GM21515 (cell line): ENCODE results near the gene ADARB2.

Source experiments
- ATAC-seq: cut with Tn5 transposase; IDR thresholded peaks from one replicate; pipeline ENCODE4 v1.9.1; 2021; ENCODE audit not compliant: unreplicated experiment

ADARB2 gene

DNA sequence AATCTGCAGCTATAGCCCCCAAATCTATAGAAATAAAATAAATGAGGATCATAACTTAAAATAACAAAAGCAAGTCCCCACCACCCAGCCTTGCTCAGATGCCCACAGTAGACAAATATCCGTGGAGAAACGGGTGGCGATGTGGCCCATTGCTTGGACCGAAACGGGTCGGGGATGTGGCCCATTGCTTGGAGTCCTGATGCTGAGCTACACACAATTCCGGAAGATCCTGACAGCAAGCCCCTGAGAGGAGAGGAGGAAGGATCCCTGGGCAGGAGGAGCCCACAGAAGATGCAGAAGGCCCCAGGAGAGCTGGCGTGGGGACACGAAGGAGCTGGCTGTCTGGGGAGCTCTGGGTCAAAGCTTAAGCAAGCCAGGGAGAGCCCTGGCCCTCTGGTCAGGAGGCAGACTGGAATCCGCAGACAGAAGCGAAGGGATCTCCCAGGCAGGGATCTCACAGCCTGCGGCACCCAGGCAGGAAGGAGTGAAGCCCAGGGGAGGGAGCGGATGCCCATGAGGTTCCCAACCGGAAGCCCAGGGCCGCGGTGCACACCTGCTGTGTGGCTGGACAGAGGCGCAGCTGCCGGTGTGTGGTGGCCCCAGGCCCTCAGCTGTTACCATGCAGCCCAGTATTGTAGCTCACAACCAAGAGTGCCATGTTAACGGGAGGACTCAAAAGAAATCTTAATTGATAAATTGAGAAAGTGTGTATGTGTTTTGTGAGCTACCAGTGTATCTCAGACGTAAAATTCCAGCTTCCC is 138.8 kb downstream of the ADARB2 start:
- no peak for ATAC-seq

DNA sequence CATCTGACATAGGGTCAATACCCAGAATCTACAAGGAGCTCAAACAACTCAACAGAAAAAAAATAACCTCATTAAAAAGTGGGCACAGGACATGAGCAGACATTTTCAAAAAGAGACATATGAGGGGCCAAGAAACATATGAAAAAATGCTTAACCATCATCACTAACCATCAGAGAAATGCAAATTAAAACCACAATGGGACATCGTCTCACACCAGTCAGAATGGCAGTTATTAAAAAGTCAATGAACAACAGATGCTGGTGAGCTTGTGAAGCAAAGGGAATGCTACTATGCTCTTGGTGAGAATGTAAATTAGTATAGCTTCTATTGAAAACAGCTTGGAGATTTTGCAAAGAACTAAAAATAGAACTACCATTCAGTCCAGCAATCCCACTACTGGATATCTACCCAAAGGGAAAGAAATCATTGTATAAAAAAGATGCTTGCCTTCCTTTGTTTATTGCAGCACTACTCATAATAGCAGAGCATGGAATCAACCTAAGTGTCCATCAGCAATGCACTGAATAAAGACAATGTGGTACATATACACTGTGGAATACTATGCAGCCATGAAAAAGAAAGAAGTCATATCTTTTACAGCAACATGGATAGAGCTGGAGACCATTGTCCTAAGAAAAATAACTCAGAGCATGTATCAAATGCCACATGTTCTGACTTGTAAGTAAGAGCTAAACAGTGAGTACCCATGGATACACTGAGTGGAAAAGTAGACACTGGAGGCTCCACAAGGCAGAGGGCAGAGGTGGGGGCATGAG is 139.8 kb downstream of the ADARB2 start:
- ATAC-seq, result no peak

DNA sequence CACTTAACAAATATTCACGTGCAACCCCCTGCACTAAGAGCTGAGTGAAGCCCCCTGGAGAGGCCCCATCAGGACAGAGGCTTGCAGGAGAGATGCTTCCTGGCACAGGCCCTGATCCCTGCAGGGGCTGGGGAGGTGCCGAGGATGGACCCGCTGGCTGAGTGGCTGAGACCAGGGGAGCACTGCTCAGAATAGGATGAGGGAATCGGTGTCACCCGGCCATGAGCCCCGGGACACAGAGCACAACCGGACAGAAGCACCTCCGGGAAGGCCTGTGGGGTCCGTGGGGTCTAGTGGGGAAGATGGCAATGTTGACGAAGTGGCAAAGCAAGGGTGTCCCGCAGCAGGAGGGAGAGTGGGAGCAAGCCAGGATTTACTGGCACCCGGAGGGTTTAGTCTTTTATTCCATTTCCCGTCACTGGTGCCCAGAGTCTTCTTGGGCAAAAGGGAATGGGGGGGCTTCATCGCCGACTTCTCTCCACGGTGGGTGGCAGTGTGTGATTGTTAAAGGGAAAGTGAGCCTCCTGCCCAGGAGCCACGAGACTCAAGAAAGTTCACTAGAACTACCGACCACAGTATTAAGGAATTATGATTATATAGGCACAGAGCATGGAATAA is 140.7 kb downstream of the ADARB2 start:
- no peak for ATAC-seq

DNA sequence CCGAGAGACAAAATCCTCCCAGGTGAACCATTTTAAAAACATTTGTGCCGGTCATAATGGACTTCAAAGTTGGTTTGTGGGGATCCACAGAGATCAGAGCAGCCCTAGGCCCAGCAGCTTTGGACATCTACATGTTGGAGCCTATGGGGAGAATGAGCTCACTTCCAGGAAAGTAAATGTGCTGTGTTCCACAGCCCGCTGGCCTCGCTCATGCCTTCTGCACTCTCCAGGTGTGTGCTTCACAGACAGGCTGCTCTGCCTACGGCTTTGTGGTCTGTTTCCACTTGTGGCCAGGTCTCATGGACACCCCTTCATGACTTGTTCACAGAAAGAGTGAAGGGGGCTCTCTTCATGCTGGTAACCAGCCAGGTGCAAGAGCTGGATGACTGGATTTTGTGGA is 141.6 kb downstream of the ADARB2 start:
- ATAC-seq, result no peak

DNA sequence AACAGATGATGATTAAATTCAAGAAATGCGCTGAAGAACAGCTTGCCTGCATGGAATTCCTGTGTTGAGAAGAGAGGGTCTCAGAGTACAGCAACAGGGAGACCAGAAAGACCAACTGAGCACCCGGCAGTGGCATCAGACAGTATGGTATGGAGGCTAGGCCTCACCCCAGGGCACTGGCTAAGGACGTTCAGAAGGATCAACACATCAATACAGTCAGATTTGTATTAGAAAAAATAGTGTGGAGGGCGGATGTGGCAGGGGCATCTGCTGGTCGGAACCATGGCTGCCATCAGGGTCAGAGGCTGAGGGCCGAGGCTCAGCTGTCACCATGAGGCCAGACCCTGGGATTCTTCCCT is 142.1 kb downstream of the ADARB2 start:
- ATAC-seq, result no peak

DNA sequence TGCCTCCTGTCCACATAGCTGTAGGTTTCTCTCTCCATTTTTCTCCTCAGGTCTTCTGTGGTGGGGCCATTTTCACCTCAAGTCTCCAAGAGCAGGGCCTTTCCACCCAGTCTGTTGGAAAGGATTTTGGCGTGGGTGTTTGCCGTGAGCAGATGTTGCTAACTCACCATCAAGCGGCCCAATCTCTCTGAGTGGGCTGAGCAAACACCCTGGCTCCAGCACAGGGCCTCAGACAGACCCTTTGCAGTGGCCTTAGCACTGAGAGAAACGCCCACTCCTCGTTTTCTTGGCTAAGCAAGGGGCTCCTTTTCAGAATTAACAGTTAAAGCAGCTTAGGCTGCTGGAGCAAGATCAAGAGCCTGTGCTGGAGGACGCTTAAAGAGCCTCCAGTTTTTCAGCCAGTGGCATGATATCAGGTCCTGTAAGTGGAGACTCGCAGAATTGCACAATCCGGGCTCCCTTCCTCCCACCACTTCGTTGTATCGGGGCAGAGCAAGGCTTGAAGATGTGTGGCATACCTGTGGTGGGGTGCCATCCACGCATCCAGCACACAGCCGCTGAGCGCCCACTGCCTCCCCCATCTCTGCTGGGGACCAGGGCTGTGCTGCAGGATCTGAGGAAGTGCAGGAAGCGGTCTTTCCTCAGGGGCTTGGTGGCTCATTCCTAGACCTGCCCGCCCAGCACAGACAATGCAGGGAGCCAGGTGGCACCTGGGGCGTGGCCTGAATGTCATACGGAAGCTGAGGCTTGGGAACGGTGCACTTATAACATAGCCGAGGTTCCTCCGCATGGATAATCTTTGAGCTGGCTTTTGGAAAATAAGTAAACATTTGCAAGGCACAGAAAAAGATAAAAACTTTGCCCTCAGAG is 142.7 kb downstream of the ADARB2 start:
- no peak for ATAC-seq

DNA sequence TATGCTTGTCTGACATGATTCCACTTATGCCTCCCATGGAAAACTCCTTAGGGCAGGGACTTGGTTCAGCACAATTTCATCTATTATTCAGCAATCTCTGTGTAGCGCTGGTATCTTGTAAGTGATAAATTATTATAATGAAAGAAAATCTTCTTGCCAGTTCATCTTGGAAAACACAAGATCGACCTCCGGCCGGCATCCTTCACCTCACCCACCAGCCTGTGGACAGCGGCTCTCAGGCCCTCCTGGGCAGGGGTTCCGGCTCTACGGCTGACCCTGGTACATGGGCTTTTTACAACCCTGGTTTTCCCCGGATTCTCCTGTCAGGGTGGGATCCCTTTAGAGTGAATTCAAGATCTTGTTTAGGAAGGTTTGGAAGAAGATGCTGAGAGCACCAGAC is 145.6 kb downstream of the ADARB2 start:
- no peak for ATAC-seq

DNA sequence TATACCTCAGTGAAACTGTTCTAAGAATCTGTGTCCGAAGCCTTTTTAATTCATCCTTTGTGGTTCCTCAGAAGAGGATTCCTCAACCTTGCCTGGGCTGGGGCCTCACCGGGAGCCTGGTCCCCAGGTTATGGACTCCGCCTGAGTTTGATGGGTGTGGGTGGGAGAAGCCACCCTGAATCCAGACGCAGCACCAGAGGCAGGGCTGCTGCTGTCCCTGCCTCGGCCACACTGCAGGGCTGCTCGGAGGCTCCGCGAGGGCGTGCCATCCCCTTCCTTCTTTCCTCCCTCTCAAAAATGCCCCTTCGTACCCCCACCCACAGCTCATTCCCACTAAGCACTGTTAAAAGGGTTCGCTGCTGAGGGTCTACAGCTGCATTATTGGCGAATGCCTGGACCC is 146.3 kb downstream of the ADARB2 start:
- ATAC-seq, result no peak

DNA sequence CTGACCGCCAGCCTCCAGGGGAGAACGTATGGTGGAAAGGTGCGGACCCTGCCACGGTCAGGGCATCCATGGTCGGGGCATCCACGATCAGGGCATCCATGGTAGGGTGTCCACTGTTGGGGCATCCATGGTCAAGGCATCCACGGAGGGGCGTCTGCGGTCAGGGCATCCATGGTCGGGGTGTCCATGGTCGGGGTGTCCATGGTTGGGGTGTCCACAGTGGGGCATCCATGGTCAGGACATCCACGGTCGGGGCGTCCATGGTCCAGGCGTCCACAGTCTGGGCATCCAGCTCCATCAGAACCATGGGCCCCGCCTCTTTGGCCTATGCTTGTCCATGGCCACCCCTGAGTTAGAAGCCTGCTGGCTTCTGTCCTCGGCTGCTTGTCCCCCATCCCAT is 148.1 kb downstream of the ADARB2 start:
- ATAC-seq, result no peak

DNA sequence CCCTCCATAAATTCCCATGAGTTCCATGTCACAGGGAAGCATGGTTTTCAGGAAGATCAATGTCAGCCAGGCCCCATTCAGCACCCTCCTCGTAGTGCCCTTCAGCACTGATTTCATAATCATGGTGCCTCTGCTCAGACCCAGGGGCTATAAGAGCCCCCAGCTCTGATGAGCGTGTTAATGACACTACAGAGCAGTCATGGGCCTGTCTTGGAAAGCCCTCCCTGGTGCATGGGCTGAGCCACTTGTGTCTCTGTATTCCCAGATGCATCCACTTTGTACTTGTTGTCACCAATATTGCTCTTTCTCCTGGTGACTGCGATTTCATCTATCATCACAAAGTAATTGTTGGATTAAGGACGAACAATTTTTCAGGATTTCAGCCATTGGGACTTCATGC is 154.6 kb downstream of the ADARB2 start:
- no peak for ATAC-seq

DNA sequence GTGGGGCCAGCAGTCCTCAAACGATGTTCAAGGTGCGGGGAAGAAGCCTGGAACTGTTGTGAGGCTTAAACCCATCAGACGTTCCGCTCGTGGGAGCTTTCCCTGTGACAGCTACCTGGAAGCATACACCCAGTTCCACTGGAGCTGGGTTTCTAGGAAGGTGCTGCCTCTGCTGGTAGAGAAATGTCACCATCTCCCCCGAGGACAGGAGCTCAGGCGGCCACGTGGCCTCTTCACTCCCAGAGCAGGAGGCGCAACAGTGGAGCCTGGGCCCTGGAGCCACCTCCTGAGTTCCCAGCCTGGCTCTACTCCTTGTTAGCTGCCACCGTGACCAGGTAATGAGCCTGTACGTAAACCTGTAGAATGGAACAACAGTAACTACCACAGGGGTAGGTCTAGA is 156.1 kb downstream of the ADARB2 start:
- ATAC-seq, result no peak

DNA sequence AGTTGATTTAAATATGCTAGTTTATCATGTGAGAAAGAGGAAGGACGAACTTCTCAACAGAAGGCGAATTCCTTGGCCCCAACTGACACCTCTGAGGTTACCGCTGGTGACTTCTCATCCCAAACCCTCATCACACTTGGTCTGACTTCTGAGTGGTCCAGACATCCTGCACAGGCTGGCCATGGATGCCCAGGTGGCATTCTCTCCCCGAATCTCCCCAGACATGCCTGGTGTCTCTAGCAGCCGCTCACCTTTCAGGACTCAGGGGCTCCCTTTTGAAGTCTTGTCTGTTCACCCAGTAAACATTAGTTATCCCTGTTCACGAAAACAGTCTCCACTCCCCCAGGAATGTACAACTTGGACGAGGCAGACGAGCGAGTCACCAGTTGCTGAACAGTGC is 157.7 kb downstream of the ADARB2 start:
- no peak for ATAC-seq

DNA sequence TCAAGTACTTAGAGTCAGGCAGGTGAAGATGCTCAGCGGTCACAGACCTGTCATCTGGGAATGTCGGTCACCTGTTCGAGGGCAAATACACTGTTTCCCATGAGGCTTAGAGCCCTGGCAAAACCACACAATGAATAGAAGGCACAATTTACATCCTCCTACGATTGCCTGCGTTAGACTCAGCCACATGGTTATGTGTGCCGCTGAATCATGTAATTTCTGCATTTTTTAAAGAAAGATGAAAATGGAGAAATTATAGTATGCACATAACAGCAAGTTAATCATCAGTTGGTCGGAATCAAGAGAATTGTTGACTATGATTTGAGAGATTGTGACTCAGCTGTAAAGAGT is 158.2 kb downstream of the ADARB2 start:
- no peak for ATAC-seq

DNA sequence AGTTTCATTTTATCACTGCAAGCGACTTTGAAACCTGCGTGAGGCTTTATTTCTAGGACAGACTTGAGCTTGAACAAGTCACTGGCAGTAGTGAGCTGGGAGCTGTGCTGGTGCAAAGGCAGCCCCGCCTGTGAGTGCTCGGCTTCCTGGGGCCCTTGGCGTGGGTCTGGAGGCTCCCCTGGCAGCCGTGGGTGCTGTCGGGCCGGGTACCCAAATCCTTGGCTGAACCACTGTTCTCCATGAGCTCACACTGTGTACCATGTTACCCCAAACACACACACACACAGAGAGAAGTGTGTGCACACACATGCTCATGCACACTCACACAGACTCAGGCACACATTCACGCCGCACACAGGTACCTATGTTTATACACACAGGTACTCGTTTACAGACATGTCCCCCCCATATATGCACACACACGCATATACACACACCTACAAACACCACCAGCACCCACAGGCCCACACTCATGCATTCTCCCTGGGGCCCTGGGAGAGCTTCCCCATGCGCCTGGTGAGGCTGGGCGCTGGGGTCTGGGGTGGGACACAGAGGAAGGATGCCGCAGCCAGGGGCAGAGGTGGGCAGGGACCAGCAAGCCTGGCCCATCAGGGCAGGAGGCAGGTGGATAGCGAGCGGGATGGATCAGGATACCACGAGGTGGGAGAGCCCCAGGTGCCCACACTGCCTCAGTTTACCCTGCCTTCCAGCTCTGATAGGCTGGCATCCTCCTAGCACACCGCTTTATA is 158.8 kb downstream of the ADARB2 start:
- ATAC-seq, result no peak

DNA sequence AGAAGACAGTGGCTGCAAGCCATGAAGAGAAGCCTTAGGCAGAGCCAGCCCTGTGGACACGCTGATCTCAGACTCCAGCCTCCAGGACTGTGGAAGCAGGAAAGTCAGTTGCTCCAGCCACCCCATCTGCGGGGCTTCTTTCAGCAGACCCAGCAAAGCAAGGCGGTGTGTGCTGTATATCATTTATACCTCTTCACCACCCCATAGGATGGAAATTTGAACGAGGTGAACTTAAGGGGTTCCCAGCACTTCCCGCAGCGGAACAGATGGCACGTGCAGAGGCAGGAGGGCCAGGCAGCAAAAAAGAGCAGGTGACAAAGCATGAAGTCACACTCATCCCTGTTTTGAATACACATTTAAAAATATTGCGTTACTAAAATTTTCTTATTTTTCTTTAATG is 159.4 kb downstream of the ADARB2 start:
- no peak for ATAC-seq

DNA sequence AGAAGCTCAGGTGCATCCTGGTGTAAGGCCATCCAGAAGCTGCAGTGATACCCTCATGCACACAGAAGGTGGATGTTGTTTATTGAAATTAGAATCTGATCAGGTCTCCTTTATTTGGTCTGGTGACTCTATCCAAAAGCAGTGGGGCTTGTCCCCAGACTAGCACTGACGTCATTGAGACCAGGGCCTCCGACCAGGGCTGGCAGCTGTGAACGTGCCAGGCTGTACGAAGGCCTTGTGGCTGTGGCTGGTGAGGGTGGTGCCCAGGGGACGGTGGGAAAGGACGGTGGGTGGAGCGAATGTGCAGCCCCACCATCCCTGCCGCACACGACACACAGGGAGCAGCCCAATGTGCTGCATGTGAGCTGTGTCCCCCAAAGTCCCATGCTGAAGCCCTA is 160.0 kb downstream of the ADARB2 start:
- ATAC-seq, result no peak

DNA sequence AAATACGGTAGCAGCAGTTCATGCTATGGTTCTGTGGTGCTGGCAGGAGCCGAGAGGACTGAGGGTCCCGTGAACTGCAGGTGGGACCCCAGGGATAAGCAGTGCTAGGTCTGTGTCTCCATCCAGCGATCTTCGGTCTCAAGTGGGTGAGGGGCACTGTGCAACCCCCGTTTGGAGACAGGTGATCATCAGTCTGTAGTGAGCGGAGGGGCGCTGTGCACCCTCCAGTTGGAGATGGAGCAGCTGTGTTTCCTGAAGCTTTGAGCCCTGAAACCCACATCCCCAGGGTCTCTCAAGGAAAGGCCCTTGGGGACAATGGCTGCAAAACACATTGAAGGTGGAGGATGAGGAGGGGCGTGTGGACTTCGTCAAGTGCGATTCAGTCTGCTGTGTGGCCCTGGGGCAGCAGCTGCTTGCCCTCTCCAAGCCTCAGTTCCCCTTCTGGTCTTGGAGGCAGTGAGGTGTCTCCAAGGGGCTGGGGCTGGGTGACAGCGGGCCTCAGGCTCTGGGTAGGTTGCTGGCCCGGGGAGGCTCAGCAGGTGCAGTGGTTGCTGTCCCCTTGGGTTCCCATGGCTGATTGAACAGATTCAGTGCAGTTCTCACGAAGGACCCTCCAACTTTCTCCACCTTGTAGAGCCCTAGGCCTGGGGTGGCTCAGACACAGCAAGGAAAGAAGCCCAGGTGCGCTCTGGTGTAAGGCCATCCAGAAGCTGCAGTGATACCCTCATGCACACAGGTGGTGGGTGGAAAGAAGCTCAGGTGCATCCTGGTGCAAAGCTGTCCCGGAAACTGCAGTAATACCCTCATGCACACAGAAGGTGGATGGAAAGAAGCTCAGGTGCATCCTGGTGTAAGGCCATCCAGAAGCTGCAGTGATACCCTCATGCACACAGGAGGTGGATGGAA is 160.6 kb downstream of the ADARB2 start:
- ATAC-seq, result no peak

DNA sequence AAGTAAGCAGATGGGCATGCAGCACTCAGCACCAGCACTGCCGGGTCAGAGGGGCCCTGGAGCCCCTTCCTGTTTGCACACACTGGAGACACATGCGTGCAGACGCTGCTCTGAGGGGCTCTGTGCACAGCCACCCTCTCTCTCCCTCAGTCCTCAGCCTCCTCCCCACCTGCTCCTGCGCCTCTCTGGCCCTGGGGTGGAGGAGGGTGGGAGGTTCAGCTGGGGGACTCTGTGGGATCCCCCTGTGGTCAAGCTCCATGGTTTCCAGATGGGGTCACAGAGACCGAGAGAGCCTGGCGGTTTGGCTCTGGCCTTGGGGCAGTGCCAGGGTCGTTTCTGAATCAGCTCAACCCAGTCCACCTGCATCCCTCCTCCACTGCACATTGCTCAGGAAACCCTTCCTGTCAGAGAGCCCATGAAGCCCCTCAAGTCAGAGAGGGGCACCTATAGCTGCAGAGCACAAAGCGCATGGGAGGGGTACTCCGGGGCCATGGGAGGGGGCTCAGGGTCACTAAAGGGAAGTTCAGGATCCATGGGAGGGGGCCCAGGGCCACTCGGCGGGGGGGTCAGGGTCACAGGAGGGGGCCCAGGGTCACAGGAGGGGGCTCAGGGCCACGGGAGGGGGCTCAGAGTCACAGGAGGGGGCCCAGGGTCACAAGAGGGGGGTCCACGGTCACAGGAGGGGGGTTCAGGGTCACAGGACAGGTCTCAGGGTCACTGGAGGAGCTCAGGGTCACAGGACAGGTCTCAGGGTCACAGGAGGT is 161.7 kb downstream of the ADARB2 start:
- no peak for ATAC-seq

DNA sequence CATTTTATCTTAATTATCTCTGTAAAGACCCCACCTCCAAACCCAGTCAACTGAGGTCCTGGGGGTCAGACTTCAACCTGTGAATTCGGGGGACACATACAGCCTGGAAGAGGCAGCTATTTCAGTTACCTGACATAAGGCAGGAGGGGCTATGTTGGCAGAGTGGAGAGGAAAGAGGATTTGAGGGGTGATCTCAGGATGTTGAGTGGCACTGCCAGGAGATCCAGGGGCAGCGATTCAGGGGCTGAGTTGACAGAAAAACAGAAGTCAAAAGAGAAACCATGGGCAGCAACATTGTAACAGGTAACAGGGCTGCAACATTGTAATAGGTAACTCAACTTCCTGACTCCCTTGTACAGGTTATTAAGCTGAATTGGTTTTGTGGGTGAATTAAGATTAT is 162.6 kb downstream of the ADARB2 start:
- ATAC-seq, result no peak
